ENCODE measurements around the gene CCDC110. TPM values are rescaled to one million over a fixed set of nuclear protein-coding genes. Genes with fewer than 3 reads are reported as not detected.

The CCDC110 gene
- polyA plus RNA-seq, 1 of the 3 experiments (the other 2 are of a cell fraction) = 0.05 TPM

DNA sequence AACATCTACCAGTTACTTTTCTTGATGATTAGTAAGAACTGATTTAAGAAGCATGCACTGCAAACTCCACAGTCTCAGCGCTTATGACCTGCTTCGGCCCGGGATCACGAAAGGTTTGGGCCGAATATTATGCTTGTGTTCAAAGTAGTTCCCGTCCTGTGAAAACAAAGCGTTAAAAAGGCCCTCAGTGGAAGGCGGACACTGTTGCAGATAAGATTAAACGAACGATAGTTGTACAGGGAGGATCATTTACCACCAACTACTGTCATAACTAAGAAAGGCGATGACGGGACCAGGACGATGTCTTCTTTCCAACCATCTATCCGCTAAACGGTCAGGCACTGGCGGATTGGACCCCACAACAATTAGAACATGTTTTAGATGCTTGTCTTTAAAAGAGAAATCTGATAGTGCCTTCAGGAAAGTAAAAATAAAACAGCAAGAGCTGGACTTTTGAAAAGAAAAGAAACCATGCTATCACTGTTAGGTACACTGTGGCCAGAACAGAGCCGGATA is 42.7 kb upstream of the CCDC110 start (continued):
- TF ChIP-seq REST (IDR thresholded peaks at IDR 0.05; ENCODE audit: low read depth, low read length) (no peak), SMC3 (IDR thresholded peaks at IDR 0.05; ENCODE audit: low read depth, low read length) (no peak)

- H2AFZ ChIP-seq (ENCODE audit: low read depth) = no peak overlapping the region
- H3K4me2 ChIP-seq = no peak overlapping the region
- H3K9me2 ChIP-seq = no peaks in the 10 kb centered on the region
- H4K20me1 ChIP-seq (ENCODE audit: insufficient read depth) = no peaks in the 10 kb centered on the region
- H3K9ac ChIP-seq = no peak overlapping the region
- H3K9me3 ChIP-seq = no peaks in the 10 kb centered on the region
- no peaks in the 10 kb centered on the region for H3F3A ChIP-seq (replicated peaks; ENCODE audit: insufficient read depth)
- TF ChIP-seq SIN3A (IDR thresholded peaks at IDR 0.05; ENCODE audit: borderline replicate concordance, low read depth, low read length) (no peak), RXRA (IDR thresholded peaks at IDR 0.05; ENCODE audit: borderline replicate concordance, low read depth) (no peak), TCF12 (IDR thresholded peaks at IDR 0.05) (no peak), RFX5 (IDR thresholded peaks at IDR 0.05; ENCODE audit: low read length) (no peak), YY1 (IDR thresholded peaks at IDR 0.05; ENCODE audit: low read depth) (no peak), FOXJ3 (CRISPR knock-in tag; IDR thresholded peaks at IDR 0.05) (no peak), SMC3 (IDR thresholded peaks at IDR 0.05; ENCODE audit: low read depth, low read length) (no peak), FOSL2 (IDR thresholded peaks at IDR 0.05; ENCODE audit: borderline replicate concordance, low read depth) (no peak), MAX (IDR thresholded peaks at IDR 0.05; ENCODE audit: low read depth) (no peak), TAF1 (IDR thresholded peaks at IDR 0.05; ENCODE audit: borderline replicate concordance, low read depth, low read length) (no peak), MEF2A (IDR thresholded peaks at IDR 0.05; ENCODE audit: borderline replicate concordance, low read depth) (no peak), GABPA (IDR thresholded peaks at IDR 0.05; ENCODE audit: low read depth) (no peak), NRF1 (IDR thresholded peaks at IDR 0.05; ENCODE audit: low read depth, low read length) (no peak), FOXM1 (IDR thresholded peaks at IDR 0.05; ENCODE audit: low read depth) (no peak), NFIC (IDR thresholded peaks at IDR 0.05; ENCODE audit: borderline replicate concordance) (no peak), GATA2 (CRISPR knock-in tag; IDR thresholded peaks at IDR 0.05) (no peak), EZH2phosphoT487 (IDR thresholded peaks at IDR 0.05; ENCODE audit: borderline replicate concordance, low read depth) (no peak), POLR2AphosphoS5 (IDR thresholded peaks at IDR 0.05; ENCODE audit: low read depth, low read length) (no peak), RCOR1 (IDR thresholded peaks at IDR 0.05; ENCODE audit: low read length) (no peak)
- TF ChIP-seq, protein P1, sequence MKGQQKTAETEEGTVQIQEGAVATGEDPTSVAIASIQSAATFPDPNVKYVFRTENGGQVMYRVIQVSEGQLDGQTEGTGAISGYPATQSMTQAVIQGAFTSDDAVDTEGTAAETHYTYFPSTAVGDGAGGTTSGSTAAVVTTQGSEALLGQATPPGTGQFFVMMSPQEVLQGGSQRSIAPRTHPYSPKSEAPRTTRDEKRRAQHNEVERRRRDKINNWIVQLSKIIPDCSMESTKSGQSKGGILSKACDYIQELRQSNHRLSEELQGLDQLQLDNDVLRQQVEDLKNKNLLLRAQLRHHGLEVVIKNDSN (IDR thresholded peaks at IDR 0.05; ENCODE audit: borderline replicate concordance, low read depth) = no peak
- DNase-seq = no peak
- H3K4me1 ChIP-seq (ENCODE audit: control insufficient read depth in 1 of 2, insufficient read depth in 2 of 2, low read depth in 1 of 2, low read length in 1 of 2) = no peaks in the 10 kb centered on the region
- no peaks in the 10 kb centered on the region for H3K27me3 ChIP-seq (ENCODE audit: insufficient read depth)
- H3K36me3 ChIP-seq (replicated peaks in 1 of 2; ENCODE audit: control insufficient read depth in 1 of 2, insufficient read depth in 2 of 2, low read length in 1 of 2) = no peaks in the 10 kb centered on the region
- no peak overlapping the region for H3K4me3 ChIP-seq (ENCODE audit: low read depth in 2 of 2, low read length in 1 of 2)
- CTCF ChIA-PET = interaction anchor here (0.8 kb wide), 1 partner anchor 23 kb away, joined by 4 read pairs; no protein-coding TSS in a partner anchor
- H3K27ac ChIP-seq (ENCODE audit: low read depth in 2 of 2, low read length in 1 of 2) = no peak overlapping the region
- no peaks in the 10 kb centered on the region; the same call in 1 of the 2 replicates for H3K79me2 ChIP-seq (ENCODE audit: insufficient read depth)
- POLR2A ChIA-PET = no interaction called here
- 75% methylated on average over 10 of the region's 10 CpGs for WGBS (ENCODE audit: low lambda C conversion rate)
These were observed 42.1 kb upstream of the CCDC110 start for GRCh38 chr4:185513489-185514181.
